GM13976 (cell line): ENCODE results near the gene LRRC37B.
"Not testable (repeated sequence)": the region's sequence is repeated elsewhere in the genome, so short reads cannot be mapped to it uniquely, and the experiment has no call there.

Experiments used
- DNase-seq: peaks from one replicate; pipeline ENCODE4 v3.0.0; 2012; ENCODE audit warnings: low spot score
- CTCF ChIP-seq: IDR thresholded peaks from 2 replicates; pipeline ENCODE4 v1.5.1; 2012; ENCODE audit warnings: borderline replicate concordance, mild to moderate bottlenecking; ENCODE audit not compliant: insufficient read depth; ENCODE audit errors: extremely low read depth, missing control alignments, control extremely low read depth
- in situ Hi-C: fragments of 300-500 bp; cut with MboI; formaldehyde crosslinking; loops from one replicate; pipeline ENCODE4 v1.12.0; 2022; ENCODE audit warnings: low sequenced_read_pairs, mixed read lengths, inconsistent platforms; ENCODE audit not compliant: unreplicated experiment

LRRC37B gene

GRCh38 chr17:32021615-32021955 lies 14.4 kb downstream of the LRRC37B start:
- no peak for TF ChIP-seq CTCF
- in situ Hi-C loops: loop anchor here (25.0 kb wide), 1 partner anchor 116 kb away; the partner anchor contains the start of gene RHOT1
- no peak for DNase-seq

GRCh38 chr17:32022554-32022953 lies 15.4 kb downstream of the LRRC37B start:
- in situ Hi-C loops: loop anchor here (25.0 kb wide), 1 partner anchor 115 kb away; the partner anchor contains the start of gene RHOT1
- not testable (repeated sequence) for DNase-seq

GRCh38 chr17:32027271-32027670 lies 20.1 kb downstream of the LRRC37B start:
- in situ Hi-C loops, DNase-seq: not testable (repeated sequence)

GRCh38 chr17:32033223-32033622 lies 26.0 kb downstream of the LRRC37B start:
- no peak for TF ChIP-seq CTCF
- in situ Hi-C loops: no loop called here

GRCh38 chr17:32033812-32034211 lies 26.6 kb downstream of the LRRC37B start:
- peak; percentile 32 for DNase-seq
- in situ Hi-C loops: not testable (repeated sequence)

More at GRCh38 chr17:32033223-32033622, 26.0 kb downstream of the LRRC37B start:
- DNase-seq: no peak

GRCh38 chr17:32040246-32040645 lies 33.1 kb downstream of the LRRC37B start:
- in situ Hi-C loops, DNase-seq: not testable (repeated sequence)

GRCh38 chr17:32041306-32041875 lies 34.2 kb downstream of the LRRC37B start:
- DNase-seq, in situ Hi-C loops: not testable (repeated sequence)

GRCh38 chr17:32042266-32042665 lies 35.1 kb downstream of the LRRC37B start:
- in situ Hi-C loops, DNase-seq: not testable (repeated sequence)

GRCh38 chr17:32045611-32046010 lies 38.4 kb downstream of the LRRC37B start:
- DNase-seq, in situ Hi-C loops: not testable (repeated sequence)

GRCh38 chr17:32047663-32048062 lies 40.5 kb downstream of the LRRC37B start:
- DNase-seq, in situ Hi-C loops: not testable (repeated sequence)

- DNase-seq, in situ Hi-C loops: not testable (repeated sequence)
Observed at GRCh38 chr17:32054985-32055384, 47.8 kb downstream of the LRRC37B start.

GRCh38 chr17:32055425-32055824 lies 48.2 kb downstream of the LRRC37B start:
- not testable (repeated sequence) for DNase-seq

GRCh38 chr17:32056500-32056899 lies 49.3 kb downstream of the LRRC37B start:
- in situ Hi-C loops, DNase-seq: not testable (repeated sequence)

More at GRCh38 chr17:32055425-32055824, 48.2 kb downstream of the LRRC37B start:
- in situ Hi-C loops: not testable (repeated sequence)

- in situ Hi-C loops, DNase-seq: not testable (repeated sequence)
Observed at GRCh38 chr17:32057460-32058105, 50.4 kb downstream of the LRRC37B start.

- DNase-seq, in situ Hi-C loops: not testable (repeated sequence)
Observed at GRCh38 chr17:32060695-32061094, 53.5 kb downstream of the LRRC37B start.

- peak; percentile 7 for DNase-seq
- in situ Hi-C loops: not testable (repeated sequence)
Observed at GRCh38 chr17:32061840-32062239, 54.7 kb downstream of the LRRC37B start.

GRCh38 chr17:32064091-32064490 lies 56.9 kb downstream of the LRRC37B start:
- in situ Hi-C loops, DNase-seq: not testable (repeated sequence)
